DOHH2 (cell line): Measurements from ENCODE around the gene MKS1.

Experiments used
- H3F3A ChIP-seq: fragments of 200-600 bp; sonication (generic), shearing (Covaris generic); 2 replicates; pipeline ENCODE4 v1.6.0; 2016; ENCODE audit warnings: antibody characterized with exemption, mild to moderate bottlenecking; ENCODE audit not compliant: control insufficient read depth, insufficient read depth
- H3K27ac ChIP-seq: fragments of 200-600 bp; sonication (generic); 2 replicates; pipeline ENCODE4 v1.5.1; 2014; ENCODE audit warnings: low read depth, mild to moderate bottlenecking, low read length, moderate library complexity
- H3K27me3 ChIP-seq: fragments of 200-600 bp; sonication (generic); 2 replicates; pipeline ENCODE4 v1.6.1; 2014; ENCODE audit warnings: mild to moderate bottlenecking, low read length, mixed read lengths; ENCODE audit not compliant: control insufficient read depth
- H3K36me3 ChIP-seq: fragments of 200-600 bp; sonication (generic); 2 replicates; pipeline ENCODE4 v1.6.1; 2014; ENCODE audit warnings: mild to moderate bottlenecking, low read length, moderate library complexity, mixed read lengths; ENCODE audit not compliant: control insufficient read depth
- H3K4me1 ChIP-seq: fragments of 200-600 bp; sonication (generic); 2 replicates; pipeline ENCODE4 v1.6.1; 2014; ENCODE audit warnings: mild to moderate bottlenecking, low read length, mixed read lengths; ENCODE audit not compliant: control insufficient read depth
- H3K4me2 ChIP-seq: fragments of 200-600 bp; sonication (generic); 2 replicates; pipeline ENCODE4 v1.6.0; 2014; ENCODE audit warnings: mild to moderate bottlenecking, low read length, moderate library complexity
- H3K4me3 ChIP-seq: fragments of 200-600 bp; sonication (generic); 2 replicates; pipeline ENCODE4 v1.5.1; 2014; ENCODE audit warnings: mild to moderate bottlenecking, low read length, mixed read lengths
- H3K79me2 ChIP-seq: fragments of 200-600 bp; sonication (generic); 2 replicates; pipeline ENCODE4 v1.6.1; 2014; ENCODE audit warnings: mild to moderate bottlenecking, low read length, mixed read lengths; ENCODE audit not compliant: control insufficient read depth
- H3K9me2 ChIP-seq: fragments of 200-600 bp; sonication (generic); replicated peaks from 2 replicates; pipeline ENCODE4 v1.6.1; 2014; ENCODE audit warnings: mild to moderate bottlenecking, low read length, mixed read lengths; ENCODE audit not compliant: control insufficient read depth
- H3K9me3 ChIP-seq: fragments of 200-600 bp; sonication (generic); 2 replicates; pipeline ENCODE4 v1.6.1; 2014; ENCODE audit warnings: antibody characterized with exemption, low read length, mixed read lengths; ENCODE audit not compliant: control insufficient read depth, insufficient read depth
- H4K20me1 ChIP-seq: fragments of 200-600 bp; sonication (generic); 2 replicates; pipeline ENCODE4 v1.6.0; 2014; ENCODE audit warnings: low read depth, mild to moderate bottlenecking, antibody characterized with exemption, low read length, moderate library complexity; ENCODE audit not compliant: control insufficient read depth, insufficient read depth
- EZH2phosphoT487 ChIP-seq: fragments of 200-600 bp; sonication (generic); IDR thresholded peaks from 2 replicates; pipeline ENCODE4 v1.6.1; 2017; ENCODE audit warnings: borderline replicate concordance, mild to moderate bottlenecking, antibody characterized with exemption, low read length, moderate library complexity, mixed read lengths
- TF ChIP-seq, protein P1 (sequence below): fragments of 200-600 bp; sonication (generic); IDR thresholded peaks from one replicate; pipeline ENCODE4 v1.5.1; 2014; ENCODE audit warnings: antibody characterized with exemption, mild to moderate bottlenecking, low read depth, low read length; ENCODE audit not compliant: poor library complexity, severe bottlenecking

The MKS1 gene

GRCh38 chr17:58219789-58220183, 731 bp upstream of the MKS1 start:
- H3K36me3 ChIP-seq = peaks cover 4% of the 10 kb centered on the region; the same call in 1 of the 2 replicates
- peaks cover 14% of the 10 kb centered on the region for H3K4me1 ChIP-seq
- TF ChIP-seq EZH2phosphoT487 = no peak
- TF ChIP-seq, protein P1, sequence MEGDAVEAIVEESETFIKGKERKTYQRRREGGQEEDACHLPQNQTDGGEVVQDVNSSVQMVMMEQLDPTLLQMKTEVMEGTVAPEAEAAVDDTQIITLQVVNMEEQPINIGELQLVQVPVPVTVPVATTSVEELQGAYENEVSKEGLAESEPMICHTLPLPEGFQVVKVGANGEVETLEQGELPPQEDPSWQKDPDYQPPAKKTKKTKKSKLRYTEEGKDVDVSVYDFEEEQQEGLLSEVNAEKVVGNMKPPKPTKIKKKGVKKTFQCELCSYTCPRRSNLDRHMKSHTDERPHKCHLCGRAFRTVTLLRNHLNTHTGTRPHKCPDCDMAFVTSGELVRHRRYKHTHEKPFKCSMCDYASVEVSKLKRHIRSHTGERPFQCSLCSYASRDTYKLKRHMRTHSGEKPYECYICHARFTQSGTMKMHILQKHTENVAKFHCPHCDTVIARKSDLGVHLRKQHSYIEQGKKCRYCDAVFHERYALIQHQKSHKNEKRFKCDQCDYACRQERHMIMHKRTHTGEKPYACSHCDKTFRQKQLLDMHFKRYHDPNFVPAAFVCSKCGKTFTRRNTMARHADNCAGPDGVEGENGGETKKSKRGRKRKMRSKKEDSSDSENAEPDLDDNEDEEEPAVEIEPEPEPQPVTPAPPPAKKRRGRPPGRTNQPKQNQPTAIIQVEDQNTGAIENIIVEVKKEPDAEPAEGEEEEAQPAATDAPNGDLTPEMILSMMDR = no peak
- peak overlapping the region; percentile 86 for H3K4me3 ChIP-seq
- no peaks in the 10 kb centered on the region for H4K20me1 ChIP-seq
- H3F3A ChIP-seq = no peaks in the 10 kb centered on the region
- peak overlapping the region; percentile 90 for H3K4me2 ChIP-seq
- no peaks in the 10 kb centered on the region for H3K9me3 ChIP-seq
- H3K79me2 ChIP-seq = peaks cover 3% of the 10 kb centered on the region; the same call in 1 of the 2 replicates
- peak overlapping the region; percentile 40; the same call in 1 of the 2 replicates for H3K27ac ChIP-seq
- no peaks in the 10 kb centered on the region for H3K9me2 ChIP-seq
- no peaks in the 10 kb centered on the region; the same call in 1 of the 2 replicates for H3K27me3 ChIP-seq

DNA sequence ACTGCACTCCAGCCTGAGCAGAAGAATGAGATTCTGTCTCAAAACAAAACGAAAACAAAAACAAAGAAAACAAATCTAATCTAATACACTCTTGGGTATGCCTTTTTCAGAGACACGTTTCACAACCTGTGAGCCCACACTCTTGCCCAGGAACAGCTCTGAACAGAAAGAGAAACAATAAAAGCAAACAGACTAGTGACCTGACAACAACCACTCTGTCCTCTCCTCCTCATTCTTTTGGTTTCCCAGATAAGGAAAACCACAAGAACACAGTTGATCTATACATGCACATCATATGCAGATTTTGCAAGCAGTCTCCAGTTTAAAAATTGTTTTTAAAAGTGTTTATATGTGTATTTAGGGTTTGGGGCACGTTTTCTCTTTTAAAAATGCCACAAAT, 1.3 kb downstream of the MKS1 start:
- Histone ChIP-seq H3K9me3 (no peaks in the 10 kb centered on the region), H3K36me3 (peaks cover 4% of the 10 kb centered on the region; the same call in 1 of the 2 replicates), H3K4me1 (peaks cover 14% of the 10 kb centered on the region), H3K79me2 (peaks cover 3% of the 10 kb centered on the region; the same call in 1 of the 2 replicates), H3F3A (no peaks in the 10 kb centered on the region), H3K4me3 (no peak overlapping the region), H4K20me1 (no peaks in the 10 kb centered on the region), H3K27ac (no peak overlapping the region), H3K4me2 (no peak overlapping the region), H3K9me2 (no peaks in the 10 kb centered on the region), H3K27me3 (no peaks in the 10 kb centered on the region)
- TF ChIP-seq EZH2phosphoT487 = no peak
- TF ChIP-seq, protein P1 = no peak

DNA sequence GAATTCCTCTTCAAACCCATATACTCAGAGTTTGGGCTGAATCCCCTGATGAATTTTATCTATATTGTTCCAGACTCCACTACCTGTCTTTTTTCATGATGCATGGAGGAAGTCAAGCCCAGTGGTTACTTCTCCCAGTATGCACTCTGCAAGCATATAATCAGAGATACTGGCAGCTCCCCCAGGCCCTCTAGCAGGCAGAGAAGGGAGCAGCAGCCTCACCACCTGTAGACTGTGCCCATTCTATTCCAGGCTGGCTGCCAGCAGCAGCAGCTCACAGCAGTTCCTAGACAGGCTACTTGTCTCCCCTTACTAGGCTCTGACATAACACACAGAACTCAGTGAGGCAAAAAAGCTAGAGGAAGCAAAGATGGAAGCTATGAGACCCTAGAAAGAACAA, 3.4 kb downstream of the MKS1 start:
- H3K27ac ChIP-seq = no peak overlapping the region
- peaks cover 3% of the 10 kb centered on the region; the same call in 1 of the 2 replicates for H3K79me2 ChIP-seq
- H3K36me3 ChIP-seq = peaks cover 10% of the 10 kb centered on the region
- no peaks in the 10 kb centered on the region for H3K9me3 ChIP-seq
- H3F3A ChIP-seq = no peaks in the 10 kb centered on the region
- H3K4me1 ChIP-seq = peaks cover 14% of the 10 kb centered on the region
- no peaks in the 10 kb centered on the region for H3K9me2 ChIP-seq
- no peaks in the 10 kb centered on the region for H3K27me3 ChIP-seq
- no peaks in the 10 kb centered on the region for H4K20me1 ChIP-seq
- H3K4me3 ChIP-seq = no peak overlapping the region
- no peak overlapping the region for H3K4me2 ChIP-seq
- no peak for TF ChIP-seq EZH2phosphoT487
- TF ChIP-seq, protein P1 = peak; percentile 26
